ENCODE data around the gene SKI. TPM values are rescaled to one million over a fixed set of nuclear protein-coding genes. Genes with fewer than 3 reads are reported as not detected.

Gene SKI
- total RNA-seq, 1 donor from 2014 or later: 90.0 TPM

DNA sequence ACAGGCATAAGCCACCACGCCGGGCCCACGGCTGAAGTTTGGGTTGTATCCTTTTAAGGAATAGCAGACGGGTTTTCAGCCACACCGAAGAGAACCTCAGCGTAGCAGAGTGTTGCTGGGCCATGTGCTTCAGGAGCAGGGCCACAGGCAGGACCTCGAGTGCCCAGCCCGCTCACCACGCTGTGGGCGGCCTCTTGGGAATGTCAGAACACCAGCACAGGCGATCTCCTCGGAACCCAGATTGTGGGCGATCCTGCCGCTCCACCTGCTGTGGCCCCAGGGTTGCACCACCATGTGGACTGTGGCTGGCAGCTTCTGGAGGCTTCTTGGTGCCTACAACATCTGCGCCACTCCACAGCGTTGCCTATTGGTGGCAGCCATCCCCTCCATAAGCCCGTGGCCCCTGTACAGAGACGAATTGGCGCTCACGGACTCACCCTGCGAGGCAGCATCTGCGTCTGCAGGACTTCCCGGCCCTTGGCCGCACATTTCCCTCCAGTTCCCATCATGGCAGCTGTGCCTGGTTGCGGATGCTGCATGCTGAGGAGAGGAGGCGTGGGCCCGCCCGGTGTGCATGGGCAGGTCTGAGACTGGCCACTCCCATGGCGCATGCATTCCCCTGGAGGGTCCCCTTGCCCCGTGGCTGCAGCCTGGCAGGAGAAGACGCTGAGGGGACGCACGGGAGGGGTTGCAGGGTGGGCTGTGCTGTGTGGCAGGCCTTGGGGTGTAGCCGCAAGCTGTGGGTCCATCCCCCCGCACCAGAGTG is 69.3 kb downstream of the SKI start:
- TF ChIP-seq, protein P1, sequence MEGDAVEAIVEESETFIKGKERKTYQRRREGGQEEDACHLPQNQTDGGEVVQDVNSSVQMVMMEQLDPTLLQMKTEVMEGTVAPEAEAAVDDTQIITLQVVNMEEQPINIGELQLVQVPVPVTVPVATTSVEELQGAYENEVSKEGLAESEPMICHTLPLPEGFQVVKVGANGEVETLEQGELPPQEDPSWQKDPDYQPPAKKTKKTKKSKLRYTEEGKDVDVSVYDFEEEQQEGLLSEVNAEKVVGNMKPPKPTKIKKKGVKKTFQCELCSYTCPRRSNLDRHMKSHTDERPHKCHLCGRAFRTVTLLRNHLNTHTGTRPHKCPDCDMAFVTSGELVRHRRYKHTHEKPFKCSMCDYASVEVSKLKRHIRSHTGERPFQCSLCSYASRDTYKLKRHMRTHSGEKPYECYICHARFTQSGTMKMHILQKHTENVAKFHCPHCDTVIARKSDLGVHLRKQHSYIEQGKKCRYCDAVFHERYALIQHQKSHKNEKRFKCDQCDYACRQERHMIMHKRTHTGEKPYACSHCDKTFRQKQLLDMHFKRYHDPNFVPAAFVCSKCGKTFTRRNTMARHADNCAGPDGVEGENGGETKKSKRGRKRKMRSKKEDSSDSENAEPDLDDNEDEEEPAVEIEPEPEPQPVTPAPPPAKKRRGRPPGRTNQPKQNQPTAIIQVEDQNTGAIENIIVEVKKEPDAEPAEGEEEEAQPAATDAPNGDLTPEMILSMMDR (IDR thresholded peaks at IDR 0.05): no peak

DNA sequence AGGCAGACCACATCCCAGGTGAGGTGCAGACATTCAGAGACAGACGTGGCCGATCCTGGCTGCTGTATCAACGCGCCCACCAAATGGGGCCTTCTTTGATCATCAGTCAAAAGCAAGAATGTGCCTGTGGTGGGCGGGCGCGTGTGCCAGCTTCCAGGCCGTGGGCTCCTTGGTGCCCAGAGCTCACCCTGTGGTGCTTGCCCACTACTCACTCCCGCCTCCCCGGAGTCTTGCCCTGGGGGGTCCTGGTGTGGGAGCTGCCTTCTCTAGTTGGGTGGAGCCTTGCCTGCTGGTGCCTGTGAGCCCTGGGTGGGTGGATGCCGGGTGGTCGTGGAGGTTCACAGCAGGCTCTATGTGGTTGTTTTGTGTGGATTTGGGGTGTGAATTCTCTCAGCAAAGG is 70.6 kb downstream of the SKI start:
- DNase-seq (no peak), ATAC-seq (no peak)
- no peaks in the 10 kb centered on the region for H3K27me3 ChIP-seq (ENCODE audit: low read depth)
- peaks cover 85% of the 10 kb centered on the region for H3K4me1 ChIP-seq
- H3K27ac ChIP-seq: peak overlapping the region; percentile 93
- H3K4me3 ChIP-seq: no peak overlapping the region
- H3K9me3 ChIP-seq: no peaks in the 10 kb centered on the region
- TF ChIP-seq, protein P1 (IDR thresholded peaks at IDR 0.05): no peak
- peaks cover 9% of the 10 kb centered on the region for H3K36me3 ChIP-seq
- intact Hi-C loops (cut with DNase I): no loop called here

More for the DNA sequence above, 69.3 kb downstream of the SKI start:
- no peaks in the 10 kb centered on the region for H3K9me3 ChIP-seq
- no peak overlapping the region for H3K4me3 ChIP-seq
- ATAC-seq (no peak), DNase-seq (no peak)
- no peaks in the 10 kb centered on the region for H3K27me3 ChIP-seq (ENCODE audit: low read depth)
- no peak overlapping the region for H3K27ac ChIP-seq
- peaks cover 93% of the 10 kb centered on the region for H3K4me1 ChIP-seq
- H3K36me3 ChIP-seq: no peaks in the 10 kb centered on the region
- intact Hi-C loops (cut with DNase I): no loop called here

DNA sequence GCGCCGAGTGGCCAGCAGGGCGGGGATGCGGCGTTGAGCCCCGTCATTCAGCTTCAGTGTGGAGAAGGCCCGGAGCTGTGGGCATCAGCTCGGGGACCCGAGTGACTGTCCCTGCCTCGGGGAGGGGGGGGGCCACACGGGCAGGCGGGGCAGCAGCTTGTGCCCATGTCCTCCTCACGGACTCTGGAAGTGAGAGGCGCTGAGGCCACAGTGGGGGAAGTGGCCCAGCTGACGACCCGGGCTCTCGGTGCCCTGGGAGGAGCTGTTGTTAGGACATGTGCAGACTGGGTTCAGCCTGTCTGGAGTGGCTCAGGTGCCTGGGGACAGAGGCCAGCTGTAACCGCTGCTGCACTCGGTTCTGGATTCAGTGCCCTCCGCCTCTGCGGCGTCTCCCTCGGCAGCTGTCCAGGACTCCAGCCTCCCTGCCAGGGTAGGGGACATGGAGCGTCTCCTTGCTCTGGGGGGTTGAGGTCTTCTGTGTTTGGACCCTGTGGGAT is 71.1 kb downstream of the SKI start:
- ATAC-seq: peak; percentile 41 to 68
- H3K4me3 ChIP-seq: peak overlapping the region; percentile 46

DNA sequence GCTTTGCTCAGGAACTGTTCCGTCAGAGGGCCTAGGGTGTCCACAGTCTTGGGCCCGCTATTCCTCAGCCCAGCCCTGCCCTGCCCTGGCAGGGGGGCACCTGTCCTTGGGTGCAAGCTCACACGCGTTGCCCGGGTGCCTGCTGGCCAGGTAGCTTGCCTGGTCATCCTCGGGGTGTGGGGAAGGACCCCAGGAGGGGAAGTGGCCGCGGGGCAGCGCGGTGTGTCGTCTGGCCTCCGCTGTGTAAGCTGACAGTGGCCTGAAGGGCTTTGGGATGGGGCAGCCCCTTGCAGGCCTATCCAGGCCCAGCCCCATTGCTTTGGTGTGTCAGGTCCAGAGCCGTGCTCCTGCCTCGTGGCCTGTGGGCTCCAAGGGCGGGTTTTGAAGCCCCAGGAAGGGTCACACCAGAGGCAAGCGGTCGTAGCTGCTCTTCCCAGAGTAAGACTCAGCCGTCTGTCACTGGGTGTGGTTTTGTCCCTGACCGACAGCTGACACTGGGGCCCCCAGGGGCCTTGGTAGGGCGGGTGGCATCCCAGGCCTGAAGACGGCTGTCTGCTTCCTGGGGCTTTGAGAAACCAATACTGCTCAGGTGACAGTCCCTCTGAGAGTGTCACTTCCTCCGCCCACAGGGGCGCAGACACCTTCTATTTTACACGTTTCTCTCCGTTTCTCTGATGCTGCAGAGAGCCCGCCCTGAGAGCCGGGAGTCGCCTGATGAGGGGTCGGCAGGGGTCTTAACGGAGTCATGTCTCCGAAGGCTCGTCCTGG is 72.1 kb downstream of the SKI start:
- DNase-seq (no peak), ATAC-seq (peak; percentile 41 to 60)
- Histone ChIP-seq H3K36me3 (peaks cover 24% of the 10 kb centered on the region), H3K4me3 (peak overlapping the region; percentile 46), H3K9me3 (no peaks in the 10 kb centered on the region), H3K27me3 (ENCODE audit: low read depth) (no peaks in the 10 kb centered on the region), H3K27ac (peak overlapping the region; percentile 93), H3K4me1 (peaks cover 70% of the 10 kb centered on the region)
- intact Hi-C loops (cut with DNase I): no loop called here
- TF ChIP-seq, protein P1 (IDR thresholded peaks at IDR 0.05): no peak

More for the DNA sequence above, 71.1 kb downstream of the SKI start:
- peaks cover 80% of the 10 kb centered on the region for H3K4me1 ChIP-seq
- H3K9me3 ChIP-seq: no peaks in the 10 kb centered on the region
- DNase-seq: peak; percentile 78
- peaks cover 14% of the 10 kb centered on the region for H3K36me3 ChIP-seq
- H3K27ac ChIP-seq: peak overlapping the region; percentile 93
- no peaks in the 10 kb centered on the region for H3K27me3 ChIP-seq (ENCODE audit: low read depth)
- intact Hi-C loops (cut with DNase I): no loop called here
- TF ChIP-seq, protein P1 (IDR thresholded peaks at IDR 0.05): no peak

DNA sequence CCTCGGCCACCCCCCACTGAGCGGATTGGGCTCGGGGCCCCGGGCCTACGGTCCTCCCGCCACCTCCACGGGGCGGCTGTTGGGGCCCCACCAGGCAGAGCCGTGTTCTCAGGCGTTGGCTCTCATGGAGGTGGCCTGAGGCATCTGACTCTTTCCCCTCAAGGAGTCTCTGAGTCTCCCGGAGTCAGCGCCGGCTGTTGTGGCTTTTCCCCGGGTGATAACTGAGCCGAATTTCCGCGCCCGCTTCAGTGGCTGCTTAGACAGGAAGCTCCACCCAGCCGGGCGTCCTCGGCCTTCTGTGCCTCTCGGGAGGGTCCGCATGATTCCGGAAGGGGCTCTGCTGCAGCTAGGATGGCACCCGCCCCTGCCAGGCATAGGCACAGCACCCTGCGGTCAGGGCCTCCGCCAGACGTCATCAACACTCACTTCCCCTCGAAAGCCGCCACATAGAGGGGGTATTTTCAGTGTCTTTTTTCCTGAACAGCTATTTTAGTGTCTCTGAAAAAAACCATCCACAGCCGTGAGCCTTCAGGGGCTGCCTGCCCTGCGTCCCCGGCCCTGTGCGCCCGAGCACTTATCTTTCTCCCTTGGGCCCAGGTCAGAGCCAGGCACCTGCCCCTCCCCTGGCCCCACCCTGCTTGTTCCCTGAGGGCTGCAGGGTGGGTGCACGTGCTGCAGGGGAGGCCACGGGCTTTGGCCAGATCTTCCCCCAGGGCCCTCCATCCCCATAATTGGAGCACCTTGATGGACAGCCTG is 72.9 kb downstream of the SKI start:
- no peaks in the 10 kb centered on the region for H3K9me3 ChIP-seq
- TF ChIP-seq, protein P1 (IDR thresholded peaks at IDR 0.05): no peak

More for the DNA sequence above, 72.9 kb downstream of the SKI start:
- ATAC-seq (peak; percentile 64 to 84), DNase-seq (peak; percentile 92)
- H3K27me3 ChIP-seq (ENCODE audit: low read depth): no peaks in the 10 kb centered on the region
- peak overlapping the region; percentile 46 for H3K4me3 ChIP-seq
- peaks cover 33% of the 10 kb centered on the region for H3K36me3 ChIP-seq
- intact Hi-C loops (cut with DNase I): no loop called here
- peak overlapping the region; percentile 93 for H3K27ac ChIP-seq
- H3K4me1 ChIP-seq: peaks cover 61% of the 10 kb centered on the region

Data from lower lobe of right lung (tissue), 2 donors.